GM18870 (cell line): Measurements from ENCODE around the gene DENND2D.

Experiments used
- ATAC-seq: cut with Tn5 transposase; IDR thresholded peaks from one replicate; pipeline ENCODE4 v1.9.1; 2021; ENCODE audit warnings: moderate library complexity; ENCODE audit not compliant: unreplicated experiment

The DENND2D gene

DNA sequence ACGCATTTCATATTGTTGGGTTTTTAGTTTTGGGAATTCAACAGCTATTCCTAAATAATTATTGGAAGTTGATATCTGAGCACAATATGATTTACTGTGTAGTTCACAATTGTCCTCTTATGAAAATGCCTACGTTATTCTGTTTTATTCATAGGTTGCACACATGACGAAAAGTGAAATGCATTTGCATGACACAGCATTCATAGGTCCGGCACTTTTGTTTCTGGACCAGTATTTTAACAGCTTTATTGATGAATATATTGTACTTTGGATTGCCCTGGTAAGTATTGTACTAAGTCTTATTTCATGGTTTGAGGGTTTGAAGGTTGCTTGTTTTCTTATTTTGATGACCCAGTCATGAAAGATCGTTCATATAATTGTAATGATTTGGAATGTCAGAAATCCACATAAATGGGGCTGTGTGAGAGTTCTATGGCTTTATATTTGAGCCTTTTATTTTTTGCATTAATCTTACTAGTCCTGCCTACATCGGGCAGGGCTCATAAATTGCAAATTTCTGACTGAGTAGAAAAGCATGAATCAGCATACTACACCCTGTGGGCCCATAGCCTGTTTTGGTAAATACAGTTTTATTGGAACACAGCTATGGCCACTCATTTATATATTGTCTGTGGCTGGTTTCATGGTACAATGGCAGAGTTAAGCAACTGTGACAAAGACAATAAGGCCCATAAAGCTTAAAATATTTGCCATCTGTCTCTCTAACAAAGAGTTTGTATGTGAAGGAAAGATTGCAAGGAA lies 17.0 kb downstream of the DENND2D start:
- ATAC-seq, result no peak

DNA sequence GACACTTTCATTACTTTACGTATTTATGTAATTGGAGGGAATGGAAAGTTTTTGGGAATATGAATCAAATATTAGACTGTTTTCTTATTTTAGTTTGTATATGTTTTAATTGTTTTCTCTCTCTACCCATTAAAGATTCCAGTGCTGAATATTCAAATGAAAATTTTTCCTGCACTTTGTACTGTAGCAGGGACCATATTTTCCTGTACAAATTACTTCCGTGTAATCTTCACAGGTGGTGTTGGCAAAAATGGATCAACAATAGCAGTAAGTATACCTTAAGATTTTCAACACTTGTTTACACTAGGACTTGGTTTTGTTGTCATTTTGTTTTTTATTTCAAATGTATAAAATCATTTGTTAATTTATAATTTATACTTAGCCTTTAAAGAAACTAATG lies 18.4 kb downstream of the DENND2D start:
- ATAC-seq, result no peak

DNA sequence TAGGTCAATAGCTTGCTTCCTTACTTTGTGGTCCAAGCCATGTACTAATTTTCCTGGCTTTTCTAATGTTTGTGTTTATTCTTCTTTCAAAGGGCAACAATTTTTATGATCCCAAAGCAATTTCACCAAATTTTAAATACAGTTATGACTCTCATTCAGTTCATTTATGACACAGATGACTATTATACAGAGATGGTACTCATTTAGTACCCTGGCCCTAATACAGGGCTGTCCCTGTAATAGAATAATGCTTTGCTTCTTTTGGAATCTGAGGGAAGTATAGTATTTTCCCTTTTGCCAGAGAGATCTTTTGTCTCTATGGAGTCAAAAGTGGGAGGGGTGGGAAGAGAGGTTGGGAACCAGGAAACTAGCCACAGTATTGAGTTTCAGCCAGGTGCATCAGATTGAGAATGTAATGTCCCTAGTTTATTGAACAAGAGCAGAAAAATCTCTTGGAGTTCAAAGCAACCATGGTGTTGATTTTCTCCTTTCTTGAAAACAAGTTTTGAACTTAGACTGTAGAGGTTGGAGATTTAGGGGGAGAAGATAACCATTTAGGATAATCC lies 20.4 kb downstream of the DENND2D start:
- no peak for ATAC-seq

DNA sequence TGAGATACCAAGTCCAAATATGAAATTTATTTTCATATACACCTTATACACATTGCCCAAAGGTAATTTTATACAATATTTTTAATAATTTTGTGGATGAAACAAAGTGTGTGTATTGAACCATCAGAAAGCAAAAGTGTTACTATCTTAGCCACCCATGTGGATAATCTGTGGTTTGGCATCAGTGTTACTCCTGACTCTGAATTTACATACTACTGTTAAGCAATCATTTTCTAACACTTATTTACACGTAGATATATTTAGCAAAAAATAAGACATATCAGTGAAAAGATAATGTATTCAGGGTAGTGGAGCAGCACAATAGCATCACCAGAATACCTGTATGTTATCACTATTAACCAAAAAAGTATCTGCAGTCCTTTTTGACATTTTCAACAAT lies 23.8 kb downstream of the DENND2D start:
- no peak for ATAC-seq

DNA sequence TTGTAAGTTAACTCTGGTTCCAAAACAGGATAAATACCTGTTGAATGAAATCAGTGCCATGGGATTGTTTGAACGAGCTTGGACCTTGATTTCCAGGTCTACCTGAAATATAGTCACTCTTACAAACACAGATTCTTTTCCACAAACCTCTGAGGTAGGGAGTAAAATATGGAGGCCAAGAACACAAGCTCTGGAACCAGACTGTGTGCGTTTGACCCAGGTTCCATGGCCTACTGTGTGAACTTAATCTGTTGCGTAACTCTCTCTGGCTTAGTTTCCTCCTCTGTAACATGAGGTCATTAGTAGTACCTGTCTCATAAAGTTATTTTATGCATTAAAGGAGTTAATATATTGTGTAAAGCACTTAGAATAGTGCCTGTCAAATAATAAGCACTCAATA lies 25.1 kb downstream of the DENND2D start:
- ATAC-seq, result no peak

DNA sequence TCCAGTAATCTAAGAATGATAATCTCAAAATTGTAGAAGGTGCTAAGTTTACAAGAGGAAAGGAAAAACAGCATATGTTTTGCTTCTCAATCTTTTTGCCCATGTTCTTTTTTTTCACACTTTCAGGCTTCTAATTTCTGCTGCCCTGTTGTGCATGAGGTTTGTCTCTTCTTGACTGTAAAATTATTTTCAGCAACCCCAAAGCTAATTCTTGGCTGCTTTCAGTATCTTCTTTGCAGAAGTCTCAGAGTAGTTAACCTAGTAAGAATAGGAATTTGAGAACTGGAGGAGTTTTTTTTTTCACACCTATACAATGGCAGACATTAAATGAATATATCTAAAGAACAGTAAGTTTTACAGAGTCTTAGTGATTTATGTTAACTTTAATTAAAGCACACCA lies 26.4 kb downstream of the DENND2D start:
- ATAC-seq, result no peak

DNA sequence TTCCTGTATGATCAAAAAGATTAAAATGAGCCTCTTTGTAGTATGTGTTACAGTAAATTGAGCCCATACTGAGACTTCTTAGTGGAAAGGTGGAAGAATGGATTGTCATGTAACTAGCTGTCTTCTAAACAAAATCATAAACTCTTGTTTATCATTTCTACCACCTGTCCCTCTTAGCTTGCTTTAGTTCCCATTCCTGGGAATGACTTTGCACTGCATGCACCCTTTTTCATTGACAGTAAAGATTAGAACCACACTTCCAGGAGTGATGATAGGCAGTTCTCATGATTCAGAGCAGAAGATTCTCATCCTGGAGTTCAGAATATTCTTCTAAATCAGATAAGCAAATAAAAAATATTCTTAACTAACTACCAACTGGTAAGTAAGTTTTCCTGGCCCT lies 28.0 kb downstream of the DENND2D start:
- ATAC-seq, result no peak

DNA sequence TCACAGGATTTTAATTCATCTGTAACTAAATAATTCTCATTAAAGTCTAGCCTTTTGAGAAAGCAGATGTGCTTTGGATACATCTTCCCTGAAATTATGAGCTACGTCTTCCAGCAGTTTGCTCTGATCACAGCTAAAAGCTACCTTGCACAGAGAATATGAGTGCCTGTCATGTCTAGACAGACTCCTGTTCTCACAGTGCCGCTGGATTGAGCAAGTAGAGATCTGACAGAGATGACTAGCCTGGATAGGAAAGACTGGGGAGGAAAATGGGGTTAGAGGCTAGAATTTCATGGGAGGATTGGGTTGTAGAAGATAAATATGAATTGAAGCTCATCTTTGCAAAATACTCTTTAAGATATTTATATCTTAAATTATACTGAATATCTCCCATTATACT lies 36.3 kb downstream of the DENND2D start:
- ATAC-seq, result no peak

DNA sequence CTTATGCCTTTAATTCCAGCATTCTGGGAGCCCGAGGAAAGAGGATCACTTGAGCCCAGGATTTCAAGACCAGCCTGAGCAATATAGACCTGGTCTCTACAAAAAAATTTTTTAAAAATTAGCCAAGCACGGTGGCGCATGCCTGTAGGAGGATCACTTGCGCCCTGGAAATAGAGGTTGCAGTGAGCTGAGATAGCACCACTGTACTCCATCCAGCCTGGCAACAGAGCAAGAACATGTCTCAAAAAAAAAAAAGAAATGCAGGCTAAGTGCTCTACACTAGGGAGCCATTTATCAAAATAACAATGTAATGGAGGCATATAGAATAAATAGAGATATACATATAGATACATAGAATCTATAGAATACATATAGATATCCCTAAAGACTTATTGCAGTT lies 37.1 kb downstream of the DENND2D start:
- ATAC-seq, result no peak

DNA sequence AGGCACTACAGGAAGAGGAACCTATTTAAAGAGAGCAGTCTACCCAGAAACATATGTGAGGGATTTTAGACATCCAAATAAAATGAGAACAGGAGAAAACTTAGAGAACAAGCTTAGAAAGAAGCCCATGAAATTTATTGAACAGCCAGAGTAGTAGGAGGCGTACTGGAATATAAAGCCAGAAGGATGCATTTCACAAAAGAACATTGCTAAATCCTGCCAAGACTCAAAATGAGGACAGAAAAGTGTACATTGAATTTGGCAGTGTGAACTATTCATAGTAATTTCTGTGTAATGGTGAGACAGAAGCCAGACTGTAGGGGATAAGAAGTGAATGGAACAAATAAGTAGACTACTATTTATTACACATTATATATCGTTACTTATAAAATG lies 38.0 kb downstream of the DENND2D start:
- no peak for ATAC-seq

DNA sequence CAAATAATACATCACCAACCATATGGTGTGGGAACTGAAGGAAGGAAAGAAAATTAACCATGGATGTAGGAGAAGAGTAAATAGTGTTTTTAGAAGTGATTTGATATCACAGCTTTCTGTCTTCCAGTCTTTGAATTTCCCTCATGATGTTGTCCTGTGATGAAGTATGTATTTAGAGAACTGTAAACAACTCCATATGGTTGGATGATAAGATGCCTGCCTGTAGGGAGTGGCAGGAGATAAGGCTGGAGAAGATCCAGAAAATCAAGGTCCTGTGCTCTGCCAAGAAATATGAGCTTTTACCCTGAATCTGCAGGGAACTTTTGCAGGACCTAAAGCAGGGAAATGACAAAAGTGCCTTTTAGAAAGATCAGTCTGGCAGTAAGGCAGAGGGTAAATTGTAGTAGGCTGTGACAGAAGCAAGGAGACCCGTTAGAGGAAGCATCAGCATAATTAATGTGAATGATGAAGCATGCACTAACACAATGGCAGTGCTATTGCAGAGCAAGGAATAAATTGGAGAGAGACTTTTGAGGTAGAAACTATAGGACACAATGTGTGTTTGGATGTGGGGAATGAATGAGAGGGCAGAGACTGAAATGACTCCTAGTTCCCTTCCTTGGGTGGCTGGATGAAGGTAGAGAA lies 38.5 kb downstream of the DENND2D start:
- ATAC-seq, result no peak

DNA sequence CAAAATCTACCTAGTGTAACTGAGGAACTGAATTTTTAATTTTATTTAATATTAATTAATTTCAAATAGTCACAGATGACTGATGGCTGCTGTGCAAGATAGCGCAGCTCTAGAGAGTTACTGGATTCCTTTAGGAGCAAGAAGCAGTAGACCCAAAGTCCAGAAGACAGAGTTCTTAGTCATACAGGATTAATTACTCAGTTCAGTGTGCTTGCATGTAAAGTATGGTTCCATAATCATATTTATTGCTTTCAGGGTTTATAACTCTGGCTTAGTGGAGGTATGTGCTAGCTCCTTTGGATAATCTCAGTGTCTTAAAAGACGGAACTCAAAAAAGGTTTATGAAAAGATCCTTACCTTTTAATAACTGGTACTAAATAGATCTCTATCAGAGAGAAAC lies 43.0 kb downstream of the DENND2D start:
- no peak for ATAC-seq

DNA sequence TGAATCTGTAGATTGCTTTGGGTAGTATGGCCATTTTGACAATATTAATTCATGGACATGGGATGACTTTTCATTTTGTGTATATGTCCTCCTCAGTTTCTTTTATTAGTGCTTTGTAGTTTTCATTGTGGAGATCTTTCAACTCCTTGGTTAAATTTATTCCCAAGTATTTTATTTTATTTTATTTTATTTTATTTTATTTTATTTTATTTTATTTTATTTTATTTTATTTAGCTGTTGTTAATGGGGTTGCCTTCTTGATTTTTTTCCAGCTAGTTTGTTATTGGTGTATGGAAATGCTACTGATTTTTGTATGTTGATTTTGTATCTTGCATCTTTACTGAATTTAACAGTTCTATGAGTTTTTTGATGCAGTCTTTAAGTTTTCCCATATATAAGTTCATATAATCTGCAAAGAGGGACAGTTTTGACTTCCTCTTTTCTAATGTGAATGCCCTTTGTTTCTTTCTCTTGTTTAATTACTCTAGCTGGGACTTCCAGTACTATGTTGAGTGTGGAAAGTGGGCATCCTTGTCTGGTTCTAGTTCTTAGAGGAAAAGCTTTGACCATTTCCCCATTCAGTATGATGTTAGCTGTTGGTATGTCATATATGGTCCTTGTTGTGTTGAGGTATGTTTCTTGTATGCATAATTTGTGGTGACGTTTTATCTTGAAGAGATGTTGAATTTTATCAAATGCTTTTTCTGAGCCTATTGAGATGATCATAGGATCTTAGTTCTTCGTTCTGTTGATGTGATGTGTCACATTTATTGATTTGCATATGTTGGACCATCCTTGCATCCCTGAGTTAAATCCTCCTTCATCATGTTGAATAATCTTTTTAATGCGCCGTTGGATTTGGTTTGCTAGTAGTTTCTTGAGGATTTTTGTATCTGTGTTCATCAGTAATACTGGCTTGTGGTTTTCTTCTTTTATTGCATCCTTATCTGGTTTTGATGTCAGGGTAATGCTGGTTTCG lies 46.1 kb downstream of the DENND2D start:
- no peak for ATAC-seq

DNA sequence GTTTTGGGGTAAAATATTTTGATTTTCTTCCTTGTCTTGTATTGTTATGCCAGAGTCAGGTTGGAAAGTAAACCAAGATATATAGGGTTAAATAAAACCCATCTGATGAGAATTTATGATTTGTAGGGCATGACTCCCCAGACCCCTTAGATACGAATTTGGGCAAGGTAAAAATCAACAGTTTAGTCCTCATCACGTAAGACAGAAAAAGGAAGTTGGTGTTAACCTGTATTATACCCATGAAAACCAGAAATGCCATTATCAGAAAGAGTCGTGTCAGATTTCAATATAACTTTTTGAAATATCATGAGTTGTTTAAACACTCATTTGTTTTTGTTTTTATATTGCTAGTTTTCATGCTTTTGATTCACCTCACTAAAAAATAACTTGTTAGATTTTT lies 48.6 kb downstream of the DENND2D start:
- no peak for ATAC-seq

DNA sequence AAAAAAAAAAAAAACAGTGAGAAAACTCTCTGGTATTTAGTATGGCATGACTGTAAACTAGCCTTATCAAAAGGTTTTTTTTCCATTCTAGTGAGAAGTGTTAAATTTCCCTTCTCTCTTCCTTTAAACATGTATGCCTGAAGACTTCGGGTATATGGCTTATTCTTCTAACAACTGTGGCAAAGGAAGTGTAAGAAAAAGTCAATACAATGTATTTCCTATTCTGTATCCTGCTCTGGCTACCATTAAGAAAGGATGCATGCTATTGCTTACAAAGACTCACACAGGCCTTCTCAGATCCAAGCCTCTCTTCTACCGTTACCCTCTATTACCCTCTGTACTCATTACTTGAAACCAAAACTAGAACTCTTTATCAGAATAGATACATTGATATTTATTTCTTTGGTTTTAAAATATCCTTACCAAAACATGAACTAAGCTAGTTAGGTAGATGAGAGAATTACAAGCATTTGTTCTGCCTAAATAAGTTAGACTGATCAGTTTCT lies 52.0 kb downstream of the DENND2D start:
- no peak for ATAC-seq

DNA sequence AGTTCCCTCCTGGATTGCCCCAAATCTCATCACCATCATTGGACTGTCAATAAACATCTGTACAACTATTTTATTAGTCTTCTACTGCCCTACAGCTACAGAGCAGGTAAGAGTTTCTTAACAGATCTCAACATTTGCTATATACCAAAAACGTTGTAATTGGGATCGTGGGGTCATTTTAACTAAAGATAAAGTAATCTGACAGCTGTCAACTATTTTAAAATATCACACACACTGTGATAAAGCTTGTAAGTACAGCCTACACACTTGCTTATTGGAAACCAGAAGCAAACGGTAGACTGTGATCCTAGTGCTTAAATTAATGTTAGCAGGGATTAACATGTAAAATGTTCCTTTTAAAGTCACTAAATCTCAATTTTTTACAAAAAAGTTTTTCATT lies 52.5 kb downstream of the DENND2D start:
- ATAC-seq, result no peak

DNA sequence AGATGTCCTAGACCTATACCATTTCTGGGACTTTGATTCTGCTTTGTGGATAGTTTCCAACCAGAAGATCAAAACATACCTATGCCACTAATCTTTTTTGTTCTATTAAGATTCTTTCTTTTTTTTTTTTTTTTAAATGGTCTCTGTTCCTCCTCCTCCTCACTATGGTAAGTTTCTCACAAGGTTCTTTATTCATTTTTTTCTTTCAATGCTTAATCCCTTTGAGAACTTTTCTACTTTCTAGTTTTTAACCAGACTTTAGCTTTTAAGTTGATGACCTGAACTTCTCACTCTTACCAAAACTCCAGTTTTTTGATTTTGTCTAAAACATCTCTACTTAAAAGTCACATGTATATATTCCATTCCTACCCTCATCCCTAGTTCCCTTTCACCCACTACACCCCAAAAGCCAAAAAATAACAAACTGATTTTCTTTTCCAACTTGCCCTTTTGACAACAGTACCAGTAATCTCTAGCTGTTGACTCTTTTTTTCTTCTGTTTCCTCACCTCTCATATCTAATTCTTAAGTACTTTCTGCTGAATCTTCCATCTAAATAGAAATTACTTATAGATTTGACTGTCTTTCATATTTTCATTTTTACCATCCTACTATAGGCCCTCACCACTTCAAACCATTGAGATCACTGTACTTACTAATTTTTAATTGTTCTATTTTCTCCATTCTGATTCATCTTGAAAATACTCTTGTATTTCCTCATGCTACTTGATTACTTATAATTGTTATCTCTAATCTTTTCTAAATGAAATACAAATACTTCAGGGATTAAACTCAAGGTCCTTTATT lies 54.3 kb downstream of the DENND2D start:
- ATAC-seq, result no peak

DNA sequence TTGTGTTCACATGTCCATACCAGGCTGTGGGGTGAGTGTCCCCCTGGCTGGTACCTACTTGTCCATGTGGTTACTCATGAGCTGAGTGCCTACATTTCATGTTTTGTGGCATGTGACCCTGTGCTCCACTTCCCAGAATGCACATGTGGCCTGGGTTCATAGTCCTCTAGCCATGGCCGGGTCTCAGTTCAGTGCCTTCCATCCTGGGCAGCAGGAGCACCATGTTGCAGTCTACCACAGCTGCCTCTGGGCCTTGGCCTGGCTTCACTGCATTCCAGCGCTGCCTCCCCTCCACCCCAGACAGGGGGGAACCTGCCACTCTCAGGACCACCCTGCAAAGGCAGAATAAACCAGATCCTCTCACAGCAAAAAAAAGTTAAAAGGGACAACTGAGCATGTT lies 54.9 kb downstream of the DENND2D start:
- ATAC-seq, result no peak

DNA sequence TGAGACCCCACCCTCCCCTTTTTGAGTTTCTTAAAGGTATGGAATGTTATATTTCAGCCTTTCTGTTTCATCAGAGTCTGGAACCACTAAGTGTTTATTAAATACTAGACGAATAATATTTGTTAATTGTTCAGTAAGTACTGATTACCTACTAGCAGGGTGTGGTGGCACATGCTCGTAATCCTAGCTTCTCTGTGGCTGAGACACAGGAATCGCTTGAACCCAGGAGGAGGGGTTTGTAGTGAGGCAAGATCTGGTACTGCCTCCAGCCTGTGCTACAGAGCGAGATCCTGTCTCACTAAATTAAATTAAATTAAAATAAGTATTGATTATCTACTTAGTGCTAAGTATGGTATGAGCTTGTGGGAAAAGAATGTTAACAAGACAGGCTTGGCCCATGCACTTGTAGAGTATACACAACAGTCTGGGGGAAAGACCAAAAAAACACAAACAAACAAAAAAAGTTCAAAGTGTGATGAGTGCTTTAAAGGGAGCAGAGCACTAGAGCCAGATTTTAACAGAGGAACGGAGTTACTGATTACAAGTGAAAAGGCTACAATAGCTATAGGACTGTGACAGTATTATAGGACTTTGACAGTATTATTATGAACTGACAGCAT lies 58.0 kb downstream of the DENND2D start:
- no peak for ATAC-seq
